ENCODE data around the gene ASF1A. TPM values are rescaled to one million over a fixed set of nuclear protein-coding genes. Genes with fewer than 3 reads are reported as not detected.

Gene ASF1A
- 10 to 100 TPM in 1 of 4 donors, 1 to 10 TPM in 3; 5.5 to 14.0 (median 8.0) TPM for total RNA-seq

DNA sequence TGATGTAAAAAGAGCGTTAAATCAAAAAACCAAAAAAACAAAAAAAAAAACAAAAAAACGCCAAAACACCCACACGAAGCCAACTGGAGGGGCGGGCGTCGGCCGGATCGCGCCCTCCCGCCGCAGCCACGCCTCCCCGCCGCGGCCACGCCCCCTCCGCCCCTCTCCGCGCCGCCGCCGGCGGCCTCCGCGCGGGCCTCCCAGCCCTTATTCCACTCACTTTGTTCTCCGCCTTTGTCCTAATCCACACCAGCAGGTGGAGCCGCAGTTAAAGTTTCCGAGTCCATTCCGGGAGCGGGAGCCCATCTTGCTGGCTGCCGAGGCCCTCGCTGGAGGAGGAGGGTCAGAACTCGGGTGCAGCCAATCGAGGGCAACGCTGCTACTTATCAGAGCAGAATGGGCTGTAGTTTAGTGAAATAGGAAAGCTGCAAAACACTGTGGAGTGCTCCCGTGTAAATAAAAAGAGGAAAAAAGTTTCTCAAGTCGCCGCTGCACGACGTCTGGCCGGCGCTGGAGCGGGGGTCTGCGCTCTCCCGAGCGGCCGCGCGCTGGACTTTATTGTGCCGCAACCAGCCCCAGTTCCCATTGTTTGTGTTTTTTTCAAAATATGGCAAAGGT lies at the start of gene ASF1A:
TSS of gene ASF1A (plus strand) at position 346 of the 618 bp plus-strand sequence. CDS start at position 608, 262 bp downstream.
- Histone ChIP-seq H3K27ac (peak within 1 kb of the TSS; percentile 88 to 98 (median 93)), H3K9me3 (no peaks in the 10 kb centered on the region), H3K27me3 (no peaks in the 10 kb centered on the region), H3K4me1 (peaks cover 0 to 18% (median 6%) of the 10 kb centered on the region in 4 donors), H3K36me3 (no peaks in the 10 kb centered on the region), H3K4me3 (peak within 1 kb of the TSS; percentile 61 to 87 (median 84))
- peak; percentile 57 to 79 for TF ChIP-seq POLR2A (IDR thresholded peaks at IDR 0.05)
- TF ChIP-seq, protein P1, sequence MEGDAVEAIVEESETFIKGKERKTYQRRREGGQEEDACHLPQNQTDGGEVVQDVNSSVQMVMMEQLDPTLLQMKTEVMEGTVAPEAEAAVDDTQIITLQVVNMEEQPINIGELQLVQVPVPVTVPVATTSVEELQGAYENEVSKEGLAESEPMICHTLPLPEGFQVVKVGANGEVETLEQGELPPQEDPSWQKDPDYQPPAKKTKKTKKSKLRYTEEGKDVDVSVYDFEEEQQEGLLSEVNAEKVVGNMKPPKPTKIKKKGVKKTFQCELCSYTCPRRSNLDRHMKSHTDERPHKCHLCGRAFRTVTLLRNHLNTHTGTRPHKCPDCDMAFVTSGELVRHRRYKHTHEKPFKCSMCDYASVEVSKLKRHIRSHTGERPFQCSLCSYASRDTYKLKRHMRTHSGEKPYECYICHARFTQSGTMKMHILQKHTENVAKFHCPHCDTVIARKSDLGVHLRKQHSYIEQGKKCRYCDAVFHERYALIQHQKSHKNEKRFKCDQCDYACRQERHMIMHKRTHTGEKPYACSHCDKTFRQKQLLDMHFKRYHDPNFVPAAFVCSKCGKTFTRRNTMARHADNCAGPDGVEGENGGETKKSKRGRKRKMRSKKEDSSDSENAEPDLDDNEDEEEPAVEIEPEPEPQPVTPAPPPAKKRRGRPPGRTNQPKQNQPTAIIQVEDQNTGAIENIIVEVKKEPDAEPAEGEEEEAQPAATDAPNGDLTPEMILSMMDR (IDR thresholded peaks at IDR 0.05), result peak; percentile 40 to 82 (median 66)
- DNase-seq, result peak; percentile 95 to 99 (median 95)

DNA sequence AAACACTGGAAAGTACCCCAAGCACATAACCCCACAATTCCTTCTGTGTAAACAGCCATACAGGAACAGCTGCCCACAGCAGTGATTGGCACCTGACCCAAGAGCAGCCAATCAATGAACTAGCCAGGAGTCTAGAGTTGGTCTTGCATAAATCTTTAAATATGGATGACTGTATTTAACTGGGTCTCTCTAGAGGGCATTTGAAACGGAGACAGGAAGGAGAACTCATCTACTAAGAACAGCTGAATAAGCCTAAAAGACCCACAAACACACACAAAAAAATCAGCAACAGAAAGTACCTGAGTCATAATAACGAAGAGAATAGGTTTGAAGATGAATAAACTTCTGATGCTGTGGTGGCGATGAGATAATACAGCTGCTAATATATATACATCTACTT lies 49.0 kb upstream of the ASF1A start:
- no peaks in the 10 kb centered on the region for H3K36me3 ChIP-seq
- no peak overlapping the region for H3K27ac ChIP-seq
- no peak overlapping the region for H3K4me3 ChIP-seq
- no peak for DNase-seq
- no peaks in the 10 kb centered on the region for H3K4me1 ChIP-seq
- H3K27me3 ChIP-seq, result no peaks in the 10 kb centered on the region
- no peaks in the 10 kb centered on the region for H3K9me3 ChIP-seq
- no peak for TF ChIP-seq POLR2A (IDR thresholded peaks at IDR 0.05)
- TF ChIP-seq, protein P1 (IDR thresholded peaks at IDR 0.05), result no peak

GRCh38 chr6:118853408-118853807 lies 40.5 kb upstream of the ASF1A start:
- no peaks in the 10 kb centered on the region for H3K27me3 ChIP-seq
- TF ChIP-seq, protein P1 (IDR thresholded peaks at IDR 0.05), result no peak
- no peak for TF ChIP-seq POLR2A (IDR thresholded peaks at IDR 0.05)
- no peaks in the 10 kb centered on the region for H3K4me1 ChIP-seq
- no peaks in the 10 kb centered on the region for H3K9me3 ChIP-seq
- no peaks in the 10 kb centered on the region for H3K36me3 ChIP-seq
- H3K4me3 ChIP-seq, result no peak overlapping the region
- no peak for DNase-seq
- H3K27ac ChIP-seq, result no peak overlapping the region

- Histone ChIP-seq H3K4me3 (no peak overlapping the region), H3K27me3 (no peaks in the 10 kb centered on the region)
Measured at GRCh38 chr6:118856301-118856700, 37.7 kb upstream of the ASF1A start.

GRCh38 chr6:118859517-118860064 lies 34.4 kb upstream of the ASF1A start:
- no peaks in the 10 kb centered on the region for H3K27me3 ChIP-seq
- H3K27ac ChIP-seq, result no peak overlapping the region
- DNase-seq, result no peak
- no peaks in the 10 kb centered on the region for H3K9me3 ChIP-seq
- peaks cover 0 to 6% (median 0%) of the 10 kb centered on the region in 4 donors for H3K4me1 ChIP-seq
- no peaks in the 10 kb centered on the region for H3K36me3 ChIP-seq
- H3K4me3 ChIP-seq, result no peak overlapping the region
- TF ChIP-seq, protein P1 (IDR thresholded peaks at IDR 0.05), result no peak
- TF ChIP-seq POLR2A (IDR thresholded peaks at IDR 0.05), result no peak

More at GRCh38 chr6:118856301-118856700, 37.7 kb upstream of the ASF1A start:
- no peaks in the 10 kb centered on the region for H3K9me3 ChIP-seq
- H3K36me3 ChIP-seq, result no peaks in the 10 kb centered on the region
- no peaks in the 10 kb centered on the region for H3K4me1 ChIP-seq
- no peak for DNase-seq
- H3K27ac ChIP-seq, result no peak overlapping the region
- no peak for TF ChIP-seq POLR2A (IDR thresholded peaks at IDR 0.05)
- TF ChIP-seq, protein P1 (IDR thresholded peaks at IDR 0.05), result no peak

Measured in Peyer's patch (tissue), 4 donors.